GM21576 (cell line): Measurements from ENCODE around the gene ZNF607.

ENCODE experiments used
- ATAC-seq: cut with Tn5 transposase; IDR thresholded peaks from one replicate; pipeline ENCODE4 v1.9.1; 2021; ENCODE audit warnings: mild to moderate bottlenecking, moderate library complexity; ENCODE audit not compliant: unreplicated experiment

The ZNF607 gene

GRCh38 chr19:37654629-37655300 lies 64.8 kb downstream of the ZNF607 start:
- ATAC-seq = peak; percentile 44

- no peak for ATAC-seq
These were observed 65.4 kb downstream of the ZNF607 start for GRCh38 chr19:37654118-37654517.
